ENCODE measurements around the gene BOD1L1. TPM values are rescaled to one million over a fixed set of nuclear protein-coding genes. Genes with fewer than 3 reads are reported as not detected.

The BOD1L1 gene
- total and polyA plus RNA-seq, 5 experiments from 2014 or later, result 2.1 to 84.5 (median 5.8) TPM

DNA sequence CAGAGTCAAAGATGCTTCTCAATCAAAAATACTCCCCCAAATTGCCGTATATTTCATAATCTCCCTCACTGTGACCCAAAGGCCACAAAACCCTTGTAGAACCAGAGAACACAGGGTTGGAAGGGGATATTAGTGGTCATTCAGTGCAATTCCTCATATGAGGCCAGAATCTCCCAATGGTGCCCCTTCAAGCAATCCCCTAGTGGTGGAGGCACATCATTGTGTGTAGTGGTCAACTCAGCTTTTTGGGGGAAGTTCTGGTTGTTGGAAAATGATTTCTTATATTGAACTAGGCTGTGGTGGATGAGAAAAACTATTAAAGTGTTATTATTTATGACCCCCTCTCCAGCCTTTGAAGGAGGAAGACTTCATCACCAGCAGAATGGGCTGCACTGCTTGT lies 17.6 kb upstream of the BOD1L1 start:
- Mint-ChIP-seq H3K36me3 (no peaks in the 10 kb centered on the region), H3K27me3 (peaks cover 27 to 67% (median 37%) of the 10 kb centered on the region in 5 donors), H3K27ac (no peak overlapping the region), H3K9me3 (no peaks in the 10 kb centered on the region), H3K4me1 (peaks cover 0 to 3% (median 2%) of the 10 kb centered on the region in 4 donors), H3K4me3 (no peak overlapping the region)
- DNase-seq (no peak), ATAC-seq (no peak)
- POLR2A ChIA-PET, result no interaction called here

DNA sequence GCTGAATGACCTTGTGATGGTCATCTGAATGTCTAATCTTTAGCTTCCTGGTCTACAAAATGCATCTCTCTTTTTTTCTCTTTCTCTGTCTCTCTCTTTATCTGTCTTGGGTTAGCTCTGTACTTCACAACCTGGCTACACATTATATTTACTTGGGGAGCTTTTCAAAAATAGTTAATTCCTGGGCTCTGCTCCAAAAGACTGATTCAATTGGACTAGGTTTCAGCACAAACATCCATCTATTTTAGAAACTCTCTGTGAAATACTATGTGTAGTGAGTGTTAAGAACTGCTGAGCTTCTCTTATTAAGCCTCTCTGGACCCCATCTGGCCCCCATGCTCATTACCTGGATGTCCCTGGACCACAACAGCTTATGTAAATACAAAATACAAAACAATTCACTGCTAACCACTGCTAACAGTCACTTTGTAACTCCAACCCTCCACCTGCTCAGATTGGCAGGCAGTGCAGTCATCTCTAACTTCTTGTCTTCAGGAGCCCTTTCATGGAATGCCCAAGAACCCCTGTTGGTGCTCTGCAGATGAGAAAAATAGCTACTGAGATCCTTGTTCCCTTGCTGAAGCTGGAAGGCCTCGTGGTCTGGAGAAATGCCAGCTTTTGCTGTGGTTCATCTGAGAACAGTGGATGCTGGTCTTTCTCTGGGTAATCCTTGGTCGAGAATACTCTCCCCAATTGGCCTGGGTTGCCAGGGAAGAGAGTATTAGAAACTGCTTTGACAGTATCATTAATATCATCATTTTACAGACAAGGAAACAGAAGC lies 14.8 kb upstream of the BOD1L1 start:
- ATAC-seq (no peak), DNase-seq (no peak)
- Mint-ChIP-seq H3K36me3 (no peaks in the 10 kb centered on the region), H3K4me3 (no peak overlapping the region), H3K27me3 (peaks cover 20 to 71% (median 42%) of the 10 kb centered on the region in 5 donors), H3K4me1 (peaks cover 0 to 3% (median 2%) of the 10 kb centered on the region in 4 donors), H3K27ac (no peak overlapping the region), H3K9me3 (no peaks in the 10 kb centered on the region)
- POLR2A ChIA-PET, result interaction anchor here (0.6 kb wide), 1 partner anchor 15 kb away, joined by 5 read pairs; the partner anchor contains the start of gene BOD1L1

GRCh38 chr4:13641084-13641483 lies 13.6 kb upstream of the BOD1L1 start:
- H3K27me3 Mint-ChIP-seq, result peaks cover 20 to 71% (median 41%) of the 10 kb centered on the region in 5 donors
- no peak overlapping the region for H3K4me3 Mint-ChIP-seq

DNA sequence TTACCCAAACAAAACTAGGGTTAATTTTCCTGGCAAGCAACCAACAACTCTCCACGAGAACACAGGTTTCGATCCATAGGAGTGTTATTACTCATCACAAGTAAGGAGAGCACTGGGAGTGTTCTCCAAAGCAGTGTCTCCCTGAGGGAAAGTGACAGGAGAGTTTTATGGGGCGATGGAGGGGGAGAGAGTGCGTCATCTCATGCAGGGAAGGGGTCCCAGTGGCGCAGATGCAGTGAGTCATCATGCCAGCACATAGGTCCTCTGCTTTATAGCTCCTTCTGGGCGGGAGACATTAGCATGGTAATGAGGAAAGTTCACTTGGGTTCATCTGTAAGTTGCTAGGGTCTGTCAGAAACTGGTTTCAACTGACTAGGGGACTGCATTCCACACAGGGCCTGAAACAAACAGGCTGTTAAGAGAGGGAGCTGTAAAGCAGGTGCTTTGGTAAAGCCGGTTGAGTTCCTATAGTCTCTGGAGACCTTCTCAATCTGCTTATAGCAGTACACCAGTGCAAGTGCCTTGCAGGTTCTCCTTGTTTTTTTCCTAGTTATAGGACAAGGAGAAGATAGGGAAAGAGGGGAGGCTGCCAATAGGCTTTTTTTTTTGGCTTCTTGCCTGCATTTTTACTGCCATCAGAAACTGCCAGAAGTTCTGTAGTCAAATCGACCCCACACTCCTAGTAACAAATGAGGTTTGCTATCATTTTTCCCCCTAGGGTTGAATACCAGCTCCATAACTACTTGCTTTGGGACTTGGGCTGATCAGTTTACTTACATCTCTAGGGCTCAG lies 12.8 kb upstream of the BOD1L1 start:
- DNase-seq (no peak), ATAC-seq (no peak)
- H3K27ac Mint-ChIP-seq, result peak overlapping the region in 1 of 10 donors; percentile 2
- H3K27me3 Mint-ChIP-seq, result peaks cover 15 to 65% (median 37%) of the 10 kb centered on the region in 5 donors
- H3K4me3 Mint-ChIP-seq, result no peak overlapping the region
- H3K9me3 Mint-ChIP-seq, result no peaks in the 10 kb centered on the region
- H3K4me1 Mint-ChIP-seq, result no peaks in the 10 kb centered on the region
- POLR2A ChIA-PET, result no interaction called here
- H3K36me3 Mint-ChIP-seq, result no peaks in the 10 kb centered on the region

More at GRCh38 chr4:13641084-13641483, 13.6 kb upstream of the BOD1L1 start:
- no peak for ATAC-seq
- no peaks in the 10 kb centered on the region for H3K4me1 Mint-ChIP-seq
- H3K27ac Mint-ChIP-seq, result no peak overlapping the region
- DNase-seq, result no peak
- no peaks in the 10 kb centered on the region for H3K36me3 Mint-ChIP-seq
- POLR2A ChIA-PET, result no interaction called here
- no peaks in the 10 kb centered on the region for H3K9me3 Mint-ChIP-seq

GRCh38 chr4:13635286-13635799 lies 7.8 kb upstream of the BOD1L1 start:
- ATAC-seq (no peak), DNase-seq (no peak)
- Mint-ChIP-seq H3K4me3 (no peak overlapping the region), H3K9me3 (no peaks in the 10 kb centered on the region), H3K27me3 (peaks cover 3 to 23% (median 13%) of the 10 kb centered on the region in 5 donors), H3K36me3 (no peaks in the 10 kb centered on the region), H3K27ac (no peak overlapping the region), H3K4me1 (no peaks in the 10 kb centered on the region)
- POLR2A ChIA-PET, result no interaction called here

DNA sequence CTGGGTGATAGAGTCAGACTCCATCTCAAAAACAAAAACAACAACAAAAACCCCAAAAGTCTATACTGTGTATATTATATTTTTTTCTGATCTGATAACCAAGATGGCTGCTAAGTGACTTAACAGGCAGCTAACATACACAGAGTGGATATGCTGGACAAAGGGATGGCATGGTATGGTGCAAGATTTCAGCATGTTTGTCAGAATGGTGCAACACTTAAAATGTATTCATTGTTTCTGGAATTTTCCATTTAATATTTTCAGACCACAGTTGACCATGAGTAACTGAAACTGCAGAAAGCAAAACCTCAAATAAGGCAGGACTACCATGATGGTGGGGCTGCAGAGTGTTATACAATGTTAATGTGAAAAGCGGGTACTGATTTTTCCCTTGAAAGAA lies 6.1 kb upstream of the BOD1L1 start:
- H3K27ac Mint-ChIP-seq, result no peak overlapping the region
- no peak for DNase-seq
- POLR2A ChIA-PET, result no interaction called here
- peaks cover 0 to 12% (median 0%) of the 10 kb centered on the region in 5 donors for H3K27me3 Mint-ChIP-seq
- no peak overlapping the region for H3K4me3 Mint-ChIP-seq
- ATAC-seq, result no peak
- H3K4me1 Mint-ChIP-seq, result peaks cover 0 to 9% (median 2%) of the 10 kb centered on the region in 4 donors
- H3K36me3 Mint-ChIP-seq, result no peaks in the 10 kb centered on the region
- H3K9me3 Mint-ChIP-seq, result no peaks in the 10 kb centered on the region

GRCh38 chr4:13627178-13627605 lies 333 bp downstream of the BOD1L1 start:
- Mint-ChIP-seq H3K27me3 (no peaks in the 10 kb centered on the region), H3K9me3 (no peaks in the 10 kb centered on the region), H3K27ac (peak overlapping the region; percentile 95 to 100 (median 98)), H3K36me3 (peaks cover 0 to 18% (median 0%) of the 10 kb centered on the region in 3 donors), H3K4me3 (peak overlapping the region; percentile 92 to 99 (median 96)), H3K4me1 (peaks cover 26 to 62% (median 55%) of the 10 kb centered on the region in 4 donors)
- ATAC-seq (peak in 1 of 2 donors; percentile 63), DNase-seq (peak in 3 of 10 donors; percentile 20 to 38 (median 22))
- POLR2A ChIA-PET, result interaction anchor here (0.8 to 1.1 kb wide), 2 partner anchors 15 to 1374 kb away, joined by 3 to 5 read pairs; no protein-coding TSS in a partner anchor

DNA sequence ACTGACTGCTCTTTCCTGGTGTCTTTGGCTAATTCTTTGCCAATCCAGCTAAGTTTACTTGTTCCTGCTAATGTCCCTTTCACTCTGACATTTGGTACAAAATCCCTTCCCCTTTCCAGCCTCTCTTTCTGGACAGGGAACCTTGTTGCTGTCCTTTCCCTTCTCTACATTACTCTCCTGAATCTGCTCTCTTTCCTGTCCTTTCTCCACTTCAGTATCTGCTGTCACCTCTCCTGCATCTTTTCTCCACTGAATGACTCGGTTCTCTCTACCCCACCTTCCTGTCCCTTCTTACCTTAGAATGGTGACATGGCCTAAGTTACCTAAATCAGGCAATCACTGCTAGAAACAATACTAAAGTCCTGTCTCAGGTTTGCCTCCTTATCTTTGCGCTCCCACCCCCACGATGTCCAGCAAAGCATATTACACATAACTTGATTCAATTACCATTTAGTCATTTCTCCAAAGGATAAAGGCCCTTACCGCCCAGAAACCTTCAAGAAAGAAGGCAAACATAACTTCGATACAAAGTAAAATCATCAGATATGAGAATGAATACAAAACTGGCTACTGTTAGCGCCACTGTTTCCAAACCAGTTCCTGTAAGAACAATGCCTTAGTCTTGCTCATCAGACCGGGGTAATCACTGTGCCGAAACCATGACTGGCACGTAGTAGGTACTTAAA lies 890 bp downstream of the BOD1L1 start:
- peak overlapping the region; percentile 77 to 100 (median 90) for H3K27ac Mint-ChIP-seq
- peak overlapping the region; percentile 80 to 99 (median 88) for H3K4me3 Mint-ChIP-seq
- H3K4me1 Mint-ChIP-seq, result peaks cover 28 to 64% (median 59%) of the 10 kb centered on the region in 4 donors
- POLR2A ChIA-PET, result no interaction called here
- peaks cover 0 to 20% (median 0%) of the 10 kb centered on the region in 3 donors for H3K36me3 Mint-ChIP-seq
- H3K9me3 Mint-ChIP-seq, result no peaks in the 10 kb centered on the region
- DNase-seq, result no peak
- no peaks in the 10 kb centered on the region for H3K27me3 Mint-ChIP-seq
- no peak for ATAC-seq

GRCh38 chr4:13618212-13618806 lies 9.2 kb downstream of the BOD1L1 start:
- peak overlapping the region in 1 of 10 donors; percentile 11 for H3K27ac Mint-ChIP-seq
- H3K4me3 Mint-ChIP-seq, result no peak overlapping the region
- peaks cover 7 to 75% (median 16%) of the 10 kb centered on the region in 3 donors for H3K36me3 Mint-ChIP-seq
- POLR2A ChIA-PET, result no interaction called here
- H3K9me3 Mint-ChIP-seq, result no peaks in the 10 kb centered on the region
- ATAC-seq (no peak), DNase-seq (no peak)
- H3K27me3 Mint-ChIP-seq, result no peaks in the 10 kb centered on the region
- peaks cover 29 to 64% (median 51%) of the 10 kb centered on the region in 4 donors for H3K4me1 Mint-ChIP-seq

DNA sequence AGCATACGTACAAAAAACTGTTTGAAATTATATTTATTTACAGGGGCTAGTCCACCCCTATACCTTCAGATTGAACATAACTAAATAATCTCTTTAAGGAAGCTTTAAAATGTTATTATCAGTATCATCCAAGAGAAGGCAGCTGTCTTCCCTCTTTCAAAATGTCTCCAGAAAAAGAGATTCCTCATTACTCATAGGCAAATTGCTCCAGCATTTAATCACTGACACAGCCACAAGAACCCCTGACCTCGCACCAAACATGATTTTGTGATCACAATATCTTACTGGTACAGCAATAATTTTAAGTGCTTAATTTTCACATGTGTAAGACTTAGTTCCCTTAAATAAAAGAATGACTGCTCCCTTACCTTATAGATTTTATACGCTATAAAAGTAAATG lies 9.7 kb downstream of the BOD1L1 start:
- Mint-ChIP-seq H3K27ac (no peak overlapping the region), H3K9me3 (no peaks in the 10 kb centered on the region), H3K27me3 (no peaks in the 10 kb centered on the region), H3K4me3 (no peak overlapping the region), H3K36me3 (peaks cover 7 to 74% (median 18%) of the 10 kb centered on the region in 3 donors), H3K4me1 (peaks cover 26 to 58% (median 46%) of the 10 kb centered on the region in 4 donors)
- DNase-seq, result no peak
- ATAC-seq, result no peak
- POLR2A ChIA-PET, result interaction anchor here (0.7 kb wide), 1 partner anchor 686 kb away, joined by 4 read pairs; no protein-coding TSS in a partner anchor

DNA sequence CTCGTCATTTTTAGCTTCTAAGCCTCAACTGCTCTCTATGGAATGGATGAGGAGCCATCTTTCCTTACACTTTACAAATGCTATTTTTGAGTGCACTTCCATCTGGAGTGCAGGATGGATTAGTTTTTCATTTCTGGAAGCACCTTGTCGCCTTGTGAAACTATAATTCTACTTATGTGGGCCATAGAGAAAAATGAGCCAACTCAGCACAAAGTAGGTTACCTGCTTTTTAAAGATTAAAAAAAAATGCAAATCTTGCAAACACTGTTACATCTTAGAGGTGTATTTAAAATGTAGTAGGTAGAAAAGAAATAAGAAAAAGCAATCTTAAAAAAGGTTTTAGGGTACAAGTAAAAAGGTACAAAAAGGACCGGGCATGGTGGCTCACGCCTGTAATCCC lies 10.9 kb downstream of the BOD1L1 start:
- Mint-ChIP-seq H3K27me3 (no peaks in the 10 kb centered on the region), H3K27ac (peak overlapping the region in 4 of 10 donors; percentile 5 to 56 (median 18)), H3K36me3 (peaks cover 7 to 78% (median 26%) of the 10 kb centered on the region in 3 donors), H3K4me1 (peaks cover 17 to 58% (median 36%) of the 10 kb centered on the region in 4 donors), H3K4me3 (no peak overlapping the region), H3K9me3 (no peaks in the 10 kb centered on the region)
- ATAC-seq (no peak), DNase-seq (no peak)
- POLR2A ChIA-PET, result no interaction called here

DNA sequence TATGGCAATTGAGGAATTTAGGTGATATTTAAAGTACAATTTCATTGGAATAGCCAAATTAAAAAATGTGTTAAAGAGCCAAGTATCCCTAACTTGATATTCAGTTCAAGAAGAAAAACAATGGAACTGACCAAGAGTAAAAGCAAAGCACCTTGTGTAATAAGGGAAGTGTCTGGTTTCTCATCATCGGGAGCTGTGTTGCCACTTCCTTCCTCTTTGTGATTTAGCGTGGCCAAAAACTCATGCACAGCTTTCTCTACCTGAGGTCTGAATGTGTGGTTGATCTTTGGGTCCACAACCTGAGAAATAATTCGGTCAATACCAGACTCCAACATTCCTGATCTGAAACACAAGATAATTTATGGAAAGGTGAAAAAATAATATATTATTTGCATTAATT lies 12.4 kb downstream of the BOD1L1 start:
- H3K27me3 Mint-ChIP-seq, result no peaks in the 10 kb centered on the region
- peaks cover 8 to 54% (median 22%) of the 10 kb centered on the region in 4 donors for H3K4me1 Mint-ChIP-seq
- H3K4me3 Mint-ChIP-seq, result no peak overlapping the region
- peak overlapping the region in 4 of 10 donors; percentile 30 to 63 (median 50) for H3K27ac Mint-ChIP-seq
- POLR2A ChIA-PET, result no interaction called here
- DNase-seq (no peak), ATAC-seq (no peak)
- H3K9me3 Mint-ChIP-seq, result no peaks in the 10 kb centered on the region
- peaks cover 12 to 91% (median 34%) of the 10 kb centered on the region in 3 donors for H3K36me3 Mint-ChIP-seq
